ENCODE measurements around the gene TMEM233.

TMEM233 gene

GRCh38 chr12:119593578-119594398 is at the start of gene TMEM233:
TSS of gene TMEM233 (plus strand) at chr12:119593774. CDS start at chr12:119593849, 75 bp downstream.
- DNase-seq, result no peak

- DNase-seq, result peak; percentile 69
Observed at GRCh38 chr12:119544765-119545625, 48.6 kb upstream of the TMEM233 start.

- no peak for DNase-seq
Observed at GRCh38 chr12:119546340-119546739, 47.2 kb upstream of the TMEM233 start.

GRCh38 chr12:119547001-119547400 is 46.6 kb upstream of the TMEM233 start:
- DNase-seq, result no peak

- DNase-seq, result no peak
Observed at GRCh38 chr12:119556854-119557253, 36.7 kb upstream of the TMEM233 start.

GRCh38 chr12:119565404-119565803 is 28.2 kb upstream of the TMEM233 start:
- no peak for DNase-seq

GRCh38 chr12:119570771-119571170 is 22.8 kb upstream of the TMEM233 start:
- no peak for DNase-seq

- no peak for DNase-seq
Observed at GRCh38 chr12:119573086-119573485, 20.5 kb upstream of the TMEM233 start.

- DNase-seq, result no peak
Observed at GRCh38 chr12:119574255-119574654, 19.3 kb upstream of the TMEM233 start.

- no peak for DNase-seq
Observed at GRCh38 chr12:119576118-119576810, 17.3 kb upstream of the TMEM233 start.

- no peak for DNase-seq
Observed at GRCh38 chr12:119576915-119577314, 16.7 kb upstream of the TMEM233 start.

- no peak for DNase-seq
Observed at GRCh38 chr12:119578112-119578511, 15.5 kb upstream of the TMEM233 start.

- no peak for DNase-seq
Observed at GRCh38 chr12:119589097-119589496, 4.5 kb upstream of the TMEM233 start.

- no peak for DNase-seq
Observed at GRCh38 chr12:119589634-119590033, 3.9 kb upstream of the TMEM233 start.

GRCh38 chr12:119592232-119592631 is 1.3 kb upstream of the TMEM233 start:
- no peak for DNase-seq

GRCh38 chr12:119594399-119594730 is 791 bp downstream of the TMEM233 start:
- DNase-seq, result no peak

- DNase-seq, result no peak
Observed at GRCh38 chr12:119594772-119595445, 1.3 kb downstream of the TMEM233 start.

GRCh38 chr12:119598159-119598558 is 4.6 kb downstream of the TMEM233 start:
- no peak for DNase-seq

- no peak for DNase-seq
Observed at GRCh38 chr12:119601877-119602733, 8.5 kb downstream of the TMEM233 start.

GRCh38 chr12:119602734-119603094 is 9.1 kb downstream of the TMEM233 start:
- DNase-seq, result no peak

GRCh38 chr12:119603767-119604166 is 10.2 kb downstream of the TMEM233 start:
- no peak for DNase-seq

GRCh38 chr12:119609358-119609757 is 15.8 kb downstream of the TMEM233 start:
- no peak for DNase-seq

Data from NCI-H345 (cell line).